ENCODE results near the gene GRB2. TPM values are rescaled to one million over a fixed set of nuclear protein-coding genes. Genes with fewer than 3 reads are reported as not detected.

Gene GRB2
- total RNA-seq, 3 donors from 2014 or later: 97.8 to 116 (median 102) TPM

GRCh38 chr17:75402026-75402425, 3.5 kb downstream of the GRB2 start:
- Histone ChIP-seq H3K36me3 (ENCODE audit: low read depth) (no peaks in the 10 kb centered on the region), H3K4me3 (no peak overlapping the region), H3K4me1 (ENCODE audit: low read depth) (peaks cover 14% of the 10 kb centered on the region), H3K9me3 (no peaks in the 10 kb centered on the region)
- no peak for DNase-seq
- intact Hi-C loops (cut with DNase I, micrococcal nuclease): loop anchor here in 1 of 2 donors (5.0 kb wide), 1 partner anchor 75 kb away; no protein-coding TSS in a partner anchor
- TF ChIP-seq, protein P1, sequence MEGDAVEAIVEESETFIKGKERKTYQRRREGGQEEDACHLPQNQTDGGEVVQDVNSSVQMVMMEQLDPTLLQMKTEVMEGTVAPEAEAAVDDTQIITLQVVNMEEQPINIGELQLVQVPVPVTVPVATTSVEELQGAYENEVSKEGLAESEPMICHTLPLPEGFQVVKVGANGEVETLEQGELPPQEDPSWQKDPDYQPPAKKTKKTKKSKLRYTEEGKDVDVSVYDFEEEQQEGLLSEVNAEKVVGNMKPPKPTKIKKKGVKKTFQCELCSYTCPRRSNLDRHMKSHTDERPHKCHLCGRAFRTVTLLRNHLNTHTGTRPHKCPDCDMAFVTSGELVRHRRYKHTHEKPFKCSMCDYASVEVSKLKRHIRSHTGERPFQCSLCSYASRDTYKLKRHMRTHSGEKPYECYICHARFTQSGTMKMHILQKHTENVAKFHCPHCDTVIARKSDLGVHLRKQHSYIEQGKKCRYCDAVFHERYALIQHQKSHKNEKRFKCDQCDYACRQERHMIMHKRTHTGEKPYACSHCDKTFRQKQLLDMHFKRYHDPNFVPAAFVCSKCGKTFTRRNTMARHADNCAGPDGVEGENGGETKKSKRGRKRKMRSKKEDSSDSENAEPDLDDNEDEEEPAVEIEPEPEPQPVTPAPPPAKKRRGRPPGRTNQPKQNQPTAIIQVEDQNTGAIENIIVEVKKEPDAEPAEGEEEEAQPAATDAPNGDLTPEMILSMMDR (IDR thresholded peaks at IDR 0.05): no peak
- no peak for ATAC-seq

DNA sequence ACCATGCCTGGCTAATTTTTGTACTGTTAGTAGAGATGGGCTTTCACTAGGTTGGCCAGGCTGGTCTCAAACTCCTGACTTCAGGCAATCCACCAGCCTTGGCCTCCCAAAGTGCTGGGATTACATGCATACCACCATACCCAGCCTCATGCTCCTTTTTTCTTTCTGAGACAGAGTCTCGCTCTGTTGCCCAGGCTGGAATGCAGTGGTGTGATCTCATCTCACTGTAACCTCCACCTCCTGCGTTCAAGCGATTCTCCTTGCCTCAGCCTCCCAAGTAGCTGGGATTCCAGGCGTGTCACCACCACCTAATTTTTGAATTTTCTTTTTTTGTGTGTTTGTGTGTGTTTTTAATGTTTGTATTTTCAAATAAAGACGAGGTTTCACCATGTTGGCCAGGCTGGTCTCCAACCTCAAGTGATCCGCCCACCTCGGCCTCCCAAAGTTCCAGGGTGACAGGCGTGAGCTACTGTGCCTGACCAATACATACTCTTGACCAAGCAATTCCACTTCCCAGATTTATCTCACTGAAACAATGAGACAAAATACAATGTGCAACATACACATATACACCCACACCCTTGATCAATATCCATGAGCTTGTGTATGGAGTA, 5.0 kb downstream of the GRB2 start:
- H3K4me1 ChIP-seq (ENCODE audit: low read depth): peaks cover 8% of the 10 kb centered on the region
- intact Hi-C loops (cut with DNase I, micrococcal nuclease): loop anchor here in 1 of 2 donors (5.0 kb wide), 1 partner anchor 73 kb away; no protein-coding TSS in a partner anchor

DNA sequence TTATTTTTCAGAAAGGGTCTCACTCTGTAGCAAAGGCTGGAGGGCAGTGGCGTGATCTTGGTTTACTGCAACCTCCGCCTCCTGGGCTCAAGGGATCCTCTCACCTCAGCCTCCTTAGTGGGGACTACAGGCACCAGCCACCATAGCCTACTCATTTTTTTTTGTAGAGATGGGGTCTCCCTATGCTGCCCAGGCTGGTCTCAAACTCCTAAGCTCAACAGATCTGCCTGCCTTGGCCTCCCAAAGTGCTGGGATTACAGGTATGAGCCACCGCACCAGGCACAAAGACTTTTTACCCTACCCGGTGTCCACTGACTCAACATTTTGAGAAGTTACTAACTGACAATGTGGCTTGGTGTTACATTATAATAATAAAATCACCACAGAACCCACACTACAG, 7.2 kb downstream of the GRB2 start:
- TF ChIP-seq, protein P1 (IDR thresholded peaks at IDR 0.05): no peak
- ATAC-seq (no peak), DNase-seq (no peak)
- Histone ChIP-seq H3K9me3 (no peaks in the 10 kb centered on the region), H3K36me3 (ENCODE audit: low read depth) (no peaks in the 10 kb centered on the region), H3K4me1 (ENCODE audit: low read depth) (peaks cover 19% of the 10 kb centered on the region), H3K4me3 (no peak overlapping the region)
- intact Hi-C loops (cut with DNase I, micrococcal nuclease): no loop called here

More for the DNA sequence above, 5.0 kb downstream of the GRB2 start:
- H3K4me3 ChIP-seq: no peak overlapping the region
- ATAC-seq: no peak
- no peaks in the 10 kb centered on the region for H3K9me3 ChIP-seq
- TF ChIP-seq, protein P1 (IDR thresholded peaks at IDR 0.05): no peak
- H3K36me3 ChIP-seq (ENCODE audit: low read depth): no peaks in the 10 kb centered on the region
- DNase-seq: no peak

DNA sequence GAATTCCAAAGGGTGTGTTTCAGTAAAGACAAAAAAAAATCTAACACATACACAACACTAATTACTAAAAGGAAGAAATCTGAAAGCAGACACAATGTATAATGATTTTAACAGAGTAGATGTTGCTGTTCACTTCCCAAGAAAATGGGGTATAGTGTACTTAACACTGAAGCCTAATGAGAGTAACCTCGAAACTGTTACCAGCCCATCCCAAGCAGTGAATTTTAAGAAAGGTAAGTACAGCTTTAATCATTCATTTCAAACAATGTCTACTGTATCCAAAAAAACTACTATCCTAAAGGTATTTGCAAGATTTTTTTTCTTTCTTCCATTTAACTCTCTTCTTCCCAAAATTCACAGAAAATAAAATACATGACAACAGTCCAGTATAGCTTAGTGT, 8.3 kb downstream of the GRB2 start:
- Histone ChIP-seq H3K36me3 (ENCODE audit: low read depth) (no peaks in the 10 kb centered on the region), H3K4me1 (ENCODE audit: low read depth) (peaks cover 27% of the 10 kb centered on the region), H3K9me3 (no peaks in the 10 kb centered on the region), H3K4me3 (no peak overlapping the region)
- DNase-seq (no peak), ATAC-seq (no peak)
- intact Hi-C loops (cut with DNase I, micrococcal nuclease): no loop called here
- TF ChIP-seq, protein P1 (IDR thresholded peaks at IDR 0.05): no peak

GRCh38 chr17:75396796-75397195, 8.7 kb downstream of the GRB2 start:
- H3K4me1 ChIP-seq (ENCODE audit: low read depth): peaks cover 27% of the 10 kb centered on the region
- no peak for ATAC-seq
- DNase-seq: no peak
- H3K9me3 ChIP-seq: no peaks in the 10 kb centered on the region
- intact Hi-C loops (cut with DNase I, micrococcal nuclease): no loop called here
- H3K4me3 ChIP-seq: no peak overlapping the region
- no peaks in the 10 kb centered on the region for H3K36me3 ChIP-seq (ENCODE audit: low read depth)
- TF ChIP-seq, protein P1 (IDR thresholded peaks at IDR 0.05): no peak

Measured in mucosa of descending colon (tissue), 3 donors.